ENCODE results near the gene PLLP. TPM values are rescaled to one million over a fixed set of nuclear protein-coding genes. Genes with fewer than 3 reads are reported as not detected.
"Not testable (repeated sequence)": the region's sequence is repeated elsewhere in the genome, so short reads cannot be mapped to it uniquely, and the experiment has no call there.

PLLP gene
- total RNA-seq, 1 experiment from 2014 or later = 2.8 TPM

DNA sequence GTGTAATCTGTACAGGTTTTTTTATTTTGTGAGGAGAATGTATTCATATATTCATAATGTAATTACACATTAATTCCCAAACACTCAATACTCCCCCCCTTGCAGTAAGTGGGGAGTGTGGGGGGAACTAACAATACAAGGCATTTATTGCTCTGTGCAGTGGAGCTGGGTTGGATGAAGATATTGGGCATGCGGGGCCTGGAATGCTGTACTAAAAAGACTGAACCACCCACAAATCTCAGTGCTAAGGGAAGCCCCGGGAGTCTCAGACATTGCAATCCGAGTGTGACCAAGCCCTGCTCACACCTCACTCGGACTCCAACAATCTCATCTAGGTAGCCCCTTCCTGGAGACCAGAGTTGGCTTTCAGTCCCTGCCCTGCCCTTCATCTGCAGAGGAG, 6.0 kb downstream of the PLLP start:
- no peak for DNase-seq
- H3K9me3 ChIP-seq (ENCODE audit: insufficient read depth, low read depth) = no peaks in the 10 kb centered on the region
- no TSS peak for BruUV-seq (replicated peaks)
- peaks cover 57% of the 10 kb centered on the region for H3F3A ChIP-seq (ENCODE audit: insufficient read depth, low read depth)
- H3K36me3 ChIP-seq (ENCODE audit: low read depth) = no peaks in the 10 kb centered on the region
- no peaks in the 10 kb centered on the region for H3K9me2 ChIP-seq (ENCODE audit: insufficient read depth)
- TF ChIP-seq, protein P1, sequence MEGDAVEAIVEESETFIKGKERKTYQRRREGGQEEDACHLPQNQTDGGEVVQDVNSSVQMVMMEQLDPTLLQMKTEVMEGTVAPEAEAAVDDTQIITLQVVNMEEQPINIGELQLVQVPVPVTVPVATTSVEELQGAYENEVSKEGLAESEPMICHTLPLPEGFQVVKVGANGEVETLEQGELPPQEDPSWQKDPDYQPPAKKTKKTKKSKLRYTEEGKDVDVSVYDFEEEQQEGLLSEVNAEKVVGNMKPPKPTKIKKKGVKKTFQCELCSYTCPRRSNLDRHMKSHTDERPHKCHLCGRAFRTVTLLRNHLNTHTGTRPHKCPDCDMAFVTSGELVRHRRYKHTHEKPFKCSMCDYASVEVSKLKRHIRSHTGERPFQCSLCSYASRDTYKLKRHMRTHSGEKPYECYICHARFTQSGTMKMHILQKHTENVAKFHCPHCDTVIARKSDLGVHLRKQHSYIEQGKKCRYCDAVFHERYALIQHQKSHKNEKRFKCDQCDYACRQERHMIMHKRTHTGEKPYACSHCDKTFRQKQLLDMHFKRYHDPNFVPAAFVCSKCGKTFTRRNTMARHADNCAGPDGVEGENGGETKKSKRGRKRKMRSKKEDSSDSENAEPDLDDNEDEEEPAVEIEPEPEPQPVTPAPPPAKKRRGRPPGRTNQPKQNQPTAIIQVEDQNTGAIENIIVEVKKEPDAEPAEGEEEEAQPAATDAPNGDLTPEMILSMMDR (conservative IDR thresholded peaks at IDR 0.05) = no peak
- no peak for TF ChIP-seq EZH2 (IDR thresholded peaks at IDR 0.05; ENCODE audit: low read depth)
- no peaks in the 10 kb centered on the region for H3K79me2 ChIP-seq (ENCODE audit: low read depth)
- ChIA-PET POLR2A (ENCODE audit: unreplicated experiment) (no interaction called here), CTCF (no interaction called here)
- H3K27me3 ChIP-seq (ENCODE audit: insufficient read depth, low read depth) = no peaks in the 10 kb centered on the region
- H3K4me1 ChIP-seq (replicated peaks; ENCODE audit: insufficient read depth) = peaks cover 49% of the 10 kb centered on the region
- no peak overlapping the region for H3K27ac ChIP-seq
- no peak overlapping the region for H3K4me2 ChIP-seq
- intact Hi-C loops (cut with micrococcal nuclease; ENCODE audit: unreplicated experiment) = no loop called here
- H4K20me1 ChIP-seq (ENCODE audit: insufficient read depth) = no peaks in the 10 kb centered on the region
- no peak overlapping the region for H2AFZ ChIP-seq
- no peak overlapping the region for H3K4me3 ChIP-seq

- Histone ChIP-seq H3K4me3 (no peak overlapping the region), H3K4me2 (peak overlapping the region; percentile 37), H3K27me3 (ENCODE audit: insufficient read depth, low read depth) (no peaks in the 10 kb centered on the region), H2AFZ (no peak overlapping the region), H3K27ac (peak overlapping the region; percentile 39; the same call in 1 of the 2 replicates), H3K36me3 (ENCODE audit: low read depth) (no peaks in the 10 kb centered on the region), H3K4me1 (replicated peaks; ENCODE audit: insufficient read depth) (peaks cover 49% of the 10 kb centered on the region), H4K20me1 (ENCODE audit: insufficient read depth) (no peaks in the 10 kb centered on the region), H3K9me3 (ENCODE audit: insufficient read depth, low read depth) (no peaks in the 10 kb centered on the region), H3F3A (ENCODE audit: insufficient read depth, low read depth) (peaks cover 51% of the 10 kb centered on the region), H3K79me2 (ENCODE audit: low read depth) (no peaks in the 10 kb centered on the region), H3K9me2 (ENCODE audit: insufficient read depth) (no peaks in the 10 kb centered on the region)
- BruUV-seq (replicated peaks) = no TSS peak
- TF ChIP-seq EZH2 (IDR thresholded peaks at IDR 0.05; ENCODE audit: low read depth) = no peak
- TF ChIP-seq, protein P1 (conservative IDR thresholded peaks at IDR 0.05) = no peak
- ChIA-PET POLR2A (ENCODE audit: unreplicated experiment) (interaction anchor here (0.7 kb wide), 1 partner anchor 164 kb away, joined by 3 read pairs; no protein-coding TSS in a partner anchor), CTCF (interaction anchor here (0.5 to 0.6 kb wide), 2 partner anchors 159 to 669 kb away, joined by 3 to 9 read pairs; no protein-coding TSS in a partner anchor)
- DNase-seq = peak; percentile 92 to 97
- intact Hi-C loops (cut with micrococcal nuclease; ENCODE audit: unreplicated experiment) = loop anchor here (1.0 to 2.0 kb wide), 2 partner anchors 15 to 23 kb away; no protein-coding TSS in a partner anchor
Observed at GRCh38 chr16:57277586-57277985, 6.9 kb downstream of the PLLP start.

DNA sequence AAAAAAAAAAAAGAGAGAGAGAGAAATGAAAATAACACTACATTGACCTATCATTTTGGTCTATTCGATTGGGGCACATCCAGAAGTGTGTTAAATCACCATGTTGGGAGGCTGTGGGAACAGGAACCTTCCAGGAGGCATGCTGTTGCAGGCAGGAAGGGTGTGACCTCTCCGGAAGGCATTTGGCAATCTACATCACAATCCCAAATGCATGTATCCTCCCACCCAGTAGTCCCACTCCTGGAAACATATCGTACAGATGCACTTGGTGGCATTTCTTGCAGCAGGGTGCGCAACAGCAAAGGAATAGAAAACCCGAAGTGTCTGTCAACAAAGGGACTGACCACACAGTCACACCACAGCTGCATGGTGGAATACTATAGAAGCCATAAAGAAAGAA, 7.9 kb downstream of the PLLP start:
- TF ChIP-seq, protein P1 (conservative IDR thresholded peaks at IDR 0.05) = no peak
- TF ChIP-seq EZH2 (IDR thresholded peaks at IDR 0.05; ENCODE audit: low read depth) = no peak
- Histone ChIP-seq H4K20me1 (ENCODE audit: insufficient read depth) (no peaks in the 10 kb centered on the region), H3K4me3 (no peak overlapping the region), H3K79me2 (ENCODE audit: low read depth) (no peaks in the 10 kb centered on the region), H3F3A (ENCODE audit: insufficient read depth, low read depth) (peaks cover 50% of the 10 kb centered on the region), H3K27me3 (ENCODE audit: insufficient read depth, low read depth) (no peaks in the 10 kb centered on the region), H3K36me3 (ENCODE audit: low read depth) (no peaks in the 10 kb centered on the region), H2AFZ (no peak overlapping the region), H3K9me2 (ENCODE audit: insufficient read depth) (no peaks in the 10 kb centered on the region), H3K4me1 (replicated peaks; ENCODE audit: insufficient read depth) (peaks cover 49% of the 10 kb centered on the region), H3K27ac (peak overlapping the region; percentile 39; the same call in 1 of the 2 replicates), H3K4me2 (peak overlapping the region; percentile 26), H3K9me3 (ENCODE audit: insufficient read depth, low read depth) (no peaks in the 10 kb centered on the region)
- CTCF ChIA-PET = interaction anchor here (0.7 kb wide), 1 partner anchor 104 kb away, joined by 10 read pairs; no protein-coding TSS in a partner anchor
- intact Hi-C loops (cut with micrococcal nuclease; ENCODE audit: unreplicated experiment) = loop anchor here (2.0 kb wide), 1 partner anchor 24 kb away; no protein-coding TSS in a partner anchor
- BruUV-seq (replicated peaks) = no TSS peak
- no peak for DNase-seq
- POLR2A ChIA-PET (ENCODE audit: unreplicated experiment) = no interaction called here

DNA sequence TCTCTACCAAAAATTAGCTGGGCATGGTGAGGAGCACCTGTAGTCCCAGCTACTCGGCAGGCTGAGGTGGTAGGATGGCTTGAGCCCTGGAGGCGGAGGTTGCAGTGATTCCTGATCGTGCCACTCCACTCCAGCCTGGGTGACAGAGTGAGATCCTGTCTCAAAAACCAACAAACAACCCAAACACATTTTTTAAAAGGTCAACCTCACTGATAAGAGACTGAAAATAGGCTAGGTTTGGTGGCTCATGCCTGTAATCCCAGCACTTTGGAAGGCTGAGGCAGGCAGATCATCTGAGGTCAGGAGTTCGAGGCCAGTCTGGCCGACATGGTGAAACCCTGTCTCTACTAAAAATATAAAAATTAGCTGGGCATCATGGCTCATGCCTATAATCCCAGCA, 8.5 kb downstream of the PLLP start:
- DNase-seq; H2AFZ ChIP-seq; H3K36me3 ChIP-seq (ENCODE audit: low read depth); H3K4me2 ChIP-seq; H3K9me2 ChIP-seq (ENCODE audit: insufficient read depth); H3K9me3 ChIP-seq (ENCODE audit: insufficient read depth, low read depth); POLR2A ChIA-PET (ENCODE audit: unreplicated experiment); BruUV-seq (replicated peaks); H3K27me3 ChIP-seq (ENCODE audit: insufficient read depth, low read depth); H3K27ac ChIP-seq; H4K20me1 ChIP-seq (ENCODE audit: insufficient read depth); H3K79me2 ChIP-seq (ENCODE audit: low read depth); H3K4me3 ChIP-seq: not testable (repeated sequence)
- Histone ChIP-seq H3F3A (ENCODE audit: insufficient read depth, low read depth) (peaks cover 49% of the 10 kb centered on the region), H3K4me1 (replicated peaks; ENCODE audit: insufficient read depth) (peaks cover 47% of the 10 kb centered on the region)
- intact Hi-C loops (cut with micrococcal nuclease; ENCODE audit: unreplicated experiment) = loop anchor here (2.0 kb wide), 1 partner anchor 25 kb away; no protein-coding TSS in a partner anchor
- CTCF ChIA-PET = interaction anchor here (0.6 to 0.7 kb wide), 2 partner anchors 70 to 105 kb away, joined by 3 to 10 read pairs; no protein-coding TSS in a partner anchor
